ENCODE measurements around the gene FAM216B. TPM values are rescaled to one million over a fixed set of nuclear protein-coding genes. Genes with fewer than 3 reads are reported as not detected.
"Not testable (repeated sequence)": the region's sequence is repeated elsewhere in the genome, so short reads cannot be mapped to it uniquely, and the experiment has no call there.

Gene FAM216B
- total and polyA plus RNA-seq, 10 of the 15 experiments (the other 5 are each of a cell fraction or from before 2014, with no cell fraction given) = not detected

- no TSS peak for BruUV-seq (replicated peaks)
- intact Hi-C loops (cut with micrococcal nuclease; ENCODE audit: unreplicated experiment) (no loop called here), in situ Hi-C loops (cut with MboI) (no loop called here)
- ChIA-PET CTCF (interaction anchor here (0.6 to 1.6 kb wide), 2 partner anchors 30 to 144 kb away, joined by 3 to 4 read pairs; no protein-coding TSS in a partner anchor), POLR2A (no interaction called here), RAD21 (ENCODE audit: unreplicated experiment) (no interaction called here), SMC1A (ENCODE audit: uncharacterized antibody, unreplicated experiment) (no interaction called here)
- Histone ChIP-seq H3K4me1 (ENCODE audit: control insufficient read depth, insufficient read depth, low read length) (no peaks in the 10 kb centered on the region), H2AFZ (ENCODE audit: control insufficient read depth, low read depth, low read length) (no peak overlapping the region), H3K4me2 (ENCODE audit: control insufficient read depth, insufficient read depth) (no peak overlapping the region), H3K4me3 (no peak overlapping the region), H3K9me3 (replicated peaks; ENCODE audit: control insufficient read depth, insufficient read depth, low read length) (no peaks in the 10 kb centered on the region), H3K36me3 (ENCODE audit: control insufficient read depth in 2 of 2, insufficient read depth in 2 of 2, low read length in 1 of 2) (no peaks in the 10 kb centered on the region), H3K27me3 (replicated peaks in 1 of 2; ENCODE audit: control insufficient read depth in 2 of 2, insufficient read depth in 2 of 2, low read length in 1 of 2) (no peaks in the 10 kb centered on the region), H3K27ac (ENCODE audit: control insufficient read depth, insufficient read depth) (no peak overlapping the region), H3K9ac (ENCODE audit: control insufficient read depth, insufficient read depth, low read length) (no peak overlapping the region), H3K79me2 (ENCODE audit: control insufficient read depth, insufficient read depth, low read length) (no peaks in the 10 kb centered on the region), H4K20me1 (ENCODE audit: control insufficient read depth, insufficient read depth) (no peaks in the 10 kb centered on the region)
- TF ChIP-seq ASH2L (IDR thresholded peaks at IDR 0.05; ENCODE audit: borderline replicate concordance, low read depth) = no peak
- TF ChIP-seq EED (IDR thresholded peaks at IDR 0.05; ENCODE audit: low read depth) = no peak
- no peak for TF ChIP-seq MLLT1 (IDR thresholded peaks at IDR 0.05)
- TF ChIP-seq, protein P1, sequence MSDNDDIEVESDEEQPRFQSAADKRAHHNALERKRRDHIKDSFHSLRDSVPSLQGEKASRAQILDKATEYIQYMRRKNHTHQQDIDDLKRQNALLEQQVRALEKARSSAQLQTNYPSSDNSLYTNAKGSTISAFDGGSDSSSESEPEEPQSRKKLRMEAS (IDR thresholded peaks at IDR 0.05; ENCODE audit: low read depth, low read length) = no peak
- no peak for TF ChIP-seq ZNF687 (IDR thresholded peaks at IDR 0.05)
- TF ChIP-seq RUNX3 (IDR thresholded peaks at IDR 0.05; ENCODE audit: low read length) = no peak
- no peak for TF ChIP-seq ZBED1 (IDR thresholded peaks at IDR 0.05; ENCODE audit: borderline replicate concordance)
- TF ChIP-seq RELA (IDR thresholded peaks at IDR 0.05; ENCODE audit: borderline replicate concordance, partially characterized antibody) = no peak
- no peak for TF ChIP-seq MTA3 (IDR thresholded peaks at IDR 0.05; ENCODE audit: borderline replicate concordance, low read length)
- TF ChIP-seq NFXL1 (IDR thresholded peaks at IDR 0.05; ENCODE audit: borderline replicate concordance) = no peak
- TF ChIP-seq, protein P2, sequence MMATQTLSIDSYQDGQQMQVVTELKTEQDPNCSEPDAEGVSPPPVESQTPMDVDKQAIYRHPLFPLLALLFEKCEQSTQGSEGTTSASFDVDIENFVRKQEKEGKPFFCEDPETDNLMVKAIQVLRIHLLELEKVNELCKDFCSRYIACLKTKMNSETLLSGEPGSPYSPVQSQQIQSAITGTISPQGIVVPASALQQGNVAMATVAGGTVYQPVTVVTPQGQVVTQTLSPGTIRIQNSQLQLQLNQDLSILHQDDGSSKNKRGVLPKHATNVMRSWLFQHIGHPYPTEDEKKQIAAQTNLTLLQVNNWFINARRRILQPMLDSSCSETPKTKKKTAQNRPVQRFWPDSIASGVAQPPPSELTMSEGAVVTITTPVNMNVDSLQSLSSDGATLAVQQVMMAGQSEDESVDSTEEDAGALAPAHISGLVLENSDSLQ (IDR thresholded peaks at IDR 0.05) = no peak
- WGBS (ENCODE audit: insufficient coverage, insufficient replicate concordance, low lambda C conversion rate, missing lambda C conversion rate) = 44% methylated on average over 3 of the region's 3 CpGs
- no peak for FAIRE-seq
- no peak for ATAC-seq
- no peak for DNase-seq (ENCODE audit: low read depth, low spot score)
These were observed 11.7 kb upstream of the FAM216B start for GRCh38 chr13:42769650-42770049.

- H3K27ac ChIP-seq (ENCODE audit: control insufficient read depth, insufficient read depth); H4K20me1 ChIP-seq (ENCODE audit: control insufficient read depth, insufficient read depth); BruUV-seq (replicated peaks); H3K4me3 ChIP-seq; H3K4me1 ChIP-seq (ENCODE audit: control insufficient read depth, insufficient read depth, low read length); POLR2A ChIA-PET; H3K9ac ChIP-seq (ENCODE audit: control insufficient read depth, insufficient read depth, low read length); H3K27me3 ChIP-seq (replicated peaks in 1 of 2; ENCODE audit: control insufficient read depth in 2 of 2, insufficient read depth in 2 of 2, low read length in 1 of 2); H3K79me2 ChIP-seq (ENCODE audit: control insufficient read depth, insufficient read depth, low read length); H3K4me2 ChIP-seq (ENCODE audit: control insufficient read depth, insufficient read depth); intact Hi-C loops (cut with micrococcal nuclease; ENCODE audit: unreplicated experiment); FAIRE-seq; RAD21 ChIA-PET (ENCODE audit: unreplicated experiment); H3K36me3 ChIP-seq (ENCODE audit: control insufficient read depth in 2 of 2, insufficient read depth in 2 of 2, low read length in 1 of 2); in situ Hi-C loops (cut with MboI); DNase-seq (ENCODE audit: low read depth, low spot score); H2AFZ ChIP-seq (ENCODE audit: control insufficient read depth, low read depth, low read length); ATAC-seq; CTCF ChIA-PET; H3K9me3 ChIP-seq (replicated peaks; ENCODE audit: control insufficient read depth, insufficient read depth, low read length): not testable (repeated sequence)
- WGBS (ENCODE audit: insufficient coverage, insufficient replicate concordance, low lambda C conversion rate, missing lambda C conversion rate) = 63% methylated on average over 6 of the region's 6 CpGs
- SMC1A ChIA-PET (ENCODE audit: uncharacterized antibody, unreplicated experiment) = interaction anchor here (0.6 to 1.5 kb wide), 2 partner anchors 10 to 415 kb away, joined by 3 to 4 read pairs; no protein-coding TSS in a partner anchor
These were observed 4.8 kb upstream of the FAM216B start for GRCh38 chr13:42776558-42776957.

Measured in GM12878 (cell line).